Body of pancreas (tissue), 4 donors: ENCODE results near the gene TMCC3.

Experiments
- CTCF ChIP-seq, 7 experiments: fragments of 450-650 bp in 4 of 7; fragments of 200-600 bp in 3 of 7; sonication (generic) in 3 of 7; IDR thresholded peaks; one replicate each; pipeline ENCODE4 v1.5.1; 2016 to 2019; ENCODE audit warnings: antibody characterized with exemption in 7 of 7
- POLR2A ChIP-seq, 3 donors: fragments of 450-650 bp; IDR thresholded peaks; one replicate each; pipeline ENCODE4 v1.6.1; 2016; ENCODE audit warnings: antibody characterized with exemption in 3 of 3, mild to moderate bottlenecking in 2 of 3

DNA sequence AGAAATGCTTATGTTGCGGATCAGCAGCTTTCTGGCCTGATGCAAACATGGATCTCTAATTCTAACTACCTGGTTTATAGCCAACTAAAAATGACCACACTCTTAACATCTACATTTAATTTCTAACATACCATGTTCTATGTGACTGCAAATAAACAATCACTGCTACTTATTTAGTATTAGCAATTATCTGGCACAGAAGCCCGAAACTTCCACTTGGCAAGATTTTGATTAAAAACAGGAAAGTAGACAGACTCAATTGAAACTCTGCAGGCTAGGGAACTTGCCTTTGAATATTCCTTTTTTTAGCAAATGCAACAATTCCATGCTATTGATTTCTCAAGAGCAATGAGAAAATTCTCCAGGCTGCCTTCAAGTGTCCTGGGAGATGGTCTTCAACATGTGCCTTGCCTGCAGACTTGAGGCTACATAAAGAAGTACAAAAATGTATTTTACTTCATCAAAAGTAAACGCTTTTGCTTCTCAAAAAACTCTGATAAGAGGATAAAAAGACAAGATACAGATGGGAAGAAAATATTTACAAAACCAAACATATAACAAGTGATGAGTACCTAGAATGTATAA lies 9.1 kb upstream of the TMCC3 start:
- TF ChIP-seq CTCF (IDR thresholded peaks at IDR 0.05): no peak
- no peak for TF ChIP-seq POLR2A (IDR thresholded peaks at IDR 0.05)
